ENCODE results near the gene CDH13. TPM values are rescaled to one million over a fixed set of nuclear protein-coding genes. Genes with fewer than 3 reads are reported as not detected.

Gene CDH13
- total RNA-seq, 2 experiments from 2014 or later: not detected

DNA sequence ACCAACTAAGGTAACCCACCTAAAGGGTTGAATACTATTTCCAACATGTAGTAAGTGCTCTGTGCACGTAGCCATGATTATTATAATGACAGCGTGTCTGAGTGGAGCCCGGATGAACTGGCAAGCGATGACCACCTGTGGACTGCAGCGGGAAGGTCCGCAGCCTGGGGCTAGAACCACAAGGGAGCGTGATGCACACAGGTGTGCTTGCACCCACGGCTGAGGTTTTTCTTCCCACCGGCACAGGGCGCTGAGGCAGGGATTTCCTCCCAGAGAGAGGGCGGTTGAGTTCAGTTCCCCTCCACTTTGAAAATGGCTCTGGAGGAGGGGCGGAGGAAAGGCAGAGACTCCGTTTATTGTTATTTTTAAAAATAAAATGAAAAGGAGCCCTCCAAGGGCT, 959.3 kb downstream of the CDH13 start:
- Histone ChIP-seq H3K27ac (ENCODE audit: low read depth, low read length, poor library complexity, severe bottlenecking) (no peak overlapping the region), H3K79me2 (ENCODE audit: insufficient read depth, low read depth, low read length) (no peaks in the 10 kb centered on the region), H2AFZ (ENCODE audit: low read length) (no peak overlapping the region), H3K9me2 (ENCODE audit: insufficient read depth, low read length) (no peaks in the 10 kb centered on the region), H3K4me1 (ENCODE audit: insufficient read depth, low read length, poor library complexity, severe bottlenecking) (no peaks in the 10 kb centered on the region), H4K20me1 (ENCODE audit: insufficient read depth, low read length) (no peaks in the 10 kb centered on the region), H3K4me3 (ENCODE audit: low read depth, low read length, poor library complexity, severe bottlenecking) (no peak overlapping the region), H3K36me3 (ENCODE audit: insufficient read depth, low read length) (no peaks in the 10 kb centered on the region), H3K9me3 (ENCODE audit: low read length) (no peaks in the 10 kb centered on the region), H3K4me2 (ENCODE audit: low read length) (no peak overlapping the region)
- no TSS peak for BruUV-seq (replicated peaks)
- DNase-seq (ENCODE audit: low spot score): no peak
- TF ChIP-seq, protein P1, sequence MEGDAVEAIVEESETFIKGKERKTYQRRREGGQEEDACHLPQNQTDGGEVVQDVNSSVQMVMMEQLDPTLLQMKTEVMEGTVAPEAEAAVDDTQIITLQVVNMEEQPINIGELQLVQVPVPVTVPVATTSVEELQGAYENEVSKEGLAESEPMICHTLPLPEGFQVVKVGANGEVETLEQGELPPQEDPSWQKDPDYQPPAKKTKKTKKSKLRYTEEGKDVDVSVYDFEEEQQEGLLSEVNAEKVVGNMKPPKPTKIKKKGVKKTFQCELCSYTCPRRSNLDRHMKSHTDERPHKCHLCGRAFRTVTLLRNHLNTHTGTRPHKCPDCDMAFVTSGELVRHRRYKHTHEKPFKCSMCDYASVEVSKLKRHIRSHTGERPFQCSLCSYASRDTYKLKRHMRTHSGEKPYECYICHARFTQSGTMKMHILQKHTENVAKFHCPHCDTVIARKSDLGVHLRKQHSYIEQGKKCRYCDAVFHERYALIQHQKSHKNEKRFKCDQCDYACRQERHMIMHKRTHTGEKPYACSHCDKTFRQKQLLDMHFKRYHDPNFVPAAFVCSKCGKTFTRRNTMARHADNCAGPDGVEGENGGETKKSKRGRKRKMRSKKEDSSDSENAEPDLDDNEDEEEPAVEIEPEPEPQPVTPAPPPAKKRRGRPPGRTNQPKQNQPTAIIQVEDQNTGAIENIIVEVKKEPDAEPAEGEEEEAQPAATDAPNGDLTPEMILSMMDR (conservative IDR thresholded peaks at IDR 0.05; ENCODE audit: low read length): no peak
- TF ChIP-seq EZH2phosphoT487 (IDR thresholded peaks at IDR 0.05; ENCODE audit: borderline replicate concordance, low read depth, low read length): no peak
- CTCF ChIA-PET (ENCODE audit: unreplicated experiment): no interaction called here
- intact Hi-C loops (cut with micrococcal nuclease; ENCODE audit: unreplicated experiment): no loop called here
- POLR2A ChIA-PET: no interaction called here

DNA sequence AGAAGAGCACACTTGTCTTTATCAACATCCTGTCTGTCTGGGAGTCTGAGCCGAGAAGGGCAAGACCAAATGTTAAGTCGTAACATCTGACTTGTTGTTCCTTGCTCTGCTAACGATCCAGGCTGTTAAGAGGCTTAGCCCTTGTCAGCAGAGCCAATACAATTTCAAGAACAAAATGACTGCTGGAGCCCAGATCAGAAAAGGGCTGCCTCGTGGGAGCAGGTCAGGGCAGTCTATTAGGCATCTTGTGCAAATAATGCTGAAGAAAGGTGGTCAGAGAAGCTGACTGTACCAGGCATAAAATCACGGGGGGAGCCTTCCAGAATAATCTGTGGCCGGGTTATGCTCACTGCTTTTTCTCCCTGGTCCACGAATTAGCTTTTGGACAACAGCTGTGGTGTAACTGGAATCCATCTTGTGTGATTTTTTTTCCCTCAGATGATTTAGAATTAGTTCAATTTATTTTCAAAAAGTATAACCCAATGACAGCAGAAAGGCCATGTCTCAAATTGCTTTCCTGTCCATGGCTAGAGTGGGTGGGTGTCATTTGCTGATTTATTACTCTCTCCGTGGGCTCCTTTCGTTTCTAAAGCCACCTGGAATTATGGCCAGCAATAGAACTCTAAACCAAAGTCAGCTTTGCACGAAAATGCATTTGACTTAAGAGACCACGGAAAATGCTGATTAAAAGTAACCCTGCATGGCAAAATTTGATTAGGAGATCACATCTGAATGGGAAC, 959.9 kb downstream of the CDH13 start:
- Histone ChIP-seq H3K4me2 (ENCODE audit: low read length) (no peak overlapping the region), H4K20me1 (ENCODE audit: insufficient read depth, low read length) (no peaks in the 10 kb centered on the region), H3K9me3 (ENCODE audit: low read length) (no peaks in the 10 kb centered on the region), H2AFZ (ENCODE audit: low read length) (no peak overlapping the region), H3K4me1 (ENCODE audit: insufficient read depth, low read length, poor library complexity, severe bottlenecking) (no peaks in the 10 kb centered on the region), H3K4me3 (ENCODE audit: low read depth, low read length, poor library complexity, severe bottlenecking) (no peak overlapping the region), H3K27ac (ENCODE audit: low read depth, low read length, poor library complexity, severe bottlenecking) (no peak overlapping the region), H3K79me2 (ENCODE audit: insufficient read depth, low read depth, low read length) (no peaks in the 10 kb centered on the region), H3K36me3 (ENCODE audit: insufficient read depth, low read length) (no peaks in the 10 kb centered on the region), H3K9me2 (ENCODE audit: insufficient read depth, low read length) (no peaks in the 10 kb centered on the region)
- ChIA-PET CTCF (ENCODE audit: unreplicated experiment) (no interaction called here), POLR2A (no interaction called here)
- no peak for DNase-seq (ENCODE audit: low spot score)
- intact Hi-C loops (cut with micrococcal nuclease; ENCODE audit: unreplicated experiment): no loop called here
- no peak for TF ChIP-seq EZH2phosphoT487 (IDR thresholded peaks at IDR 0.05; ENCODE audit: borderline replicate concordance, low read depth, low read length)
- TF ChIP-seq, protein P1 (conservative IDR thresholded peaks at IDR 0.05; ENCODE audit: low read length): no peak
- BruUV-seq (replicated peaks): no TSS peak

DNA sequence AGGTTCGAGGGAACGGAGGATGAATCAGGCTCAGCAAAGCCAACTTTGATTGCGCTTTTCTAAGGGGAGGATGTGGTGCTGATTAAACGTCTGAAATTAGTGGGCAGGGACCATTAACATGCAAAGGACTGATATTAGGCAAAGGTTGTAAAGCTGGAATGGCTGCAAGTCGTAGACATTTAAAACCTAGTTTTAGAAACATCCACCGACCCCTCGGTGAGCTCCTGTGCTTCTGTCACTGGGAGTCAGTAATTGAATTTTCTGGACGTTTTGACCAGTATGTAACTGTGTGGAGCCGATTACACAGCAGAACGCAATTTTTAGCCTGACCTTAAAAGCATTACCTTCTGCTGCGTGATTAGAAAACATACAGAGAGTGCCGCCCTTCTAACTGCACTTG, 960.4 kb downstream of the CDH13 start:
- no peaks in the 10 kb centered on the region for H4K20me1 ChIP-seq (ENCODE audit: insufficient read depth, low read length)
- no peak for TF ChIP-seq EZH2phosphoT487 (IDR thresholded peaks at IDR 0.05; ENCODE audit: borderline replicate concordance, low read depth, low read length)
- TF ChIP-seq, protein P1 (conservative IDR thresholded peaks at IDR 0.05; ENCODE audit: low read length): no peak
- H3K4me1 ChIP-seq (ENCODE audit: insufficient read depth, low read length, poor library complexity, severe bottlenecking): no peaks in the 10 kb centered on the region
- no peak overlapping the region for H3K4me2 ChIP-seq (ENCODE audit: low read length)
- no peak overlapping the region for H3K4me3 ChIP-seq (ENCODE audit: low read depth, low read length, poor library complexity, severe bottlenecking)
- no peak for DNase-seq (ENCODE audit: low spot score)
- BruUV-seq (replicated peaks): no TSS peak
- H3K9me3 ChIP-seq (ENCODE audit: low read length): no peaks in the 10 kb centered on the region
- POLR2A ChIA-PET: interaction anchor here (0.6 kb wide), 1 partner anchor 1119 kb away, joined by 3 read pairs; no protein-coding TSS in a partner anchor
- no peaks in the 10 kb centered on the region for H3K79me2 ChIP-seq (ENCODE audit: insufficient read depth, low read depth, low read length)
- H3K27ac ChIP-seq (ENCODE audit: low read depth, low read length, poor library complexity, severe bottlenecking): no peak overlapping the region
- intact Hi-C loops (cut with micrococcal nuclease; ENCODE audit: unreplicated experiment): no loop called here
- no peaks in the 10 kb centered on the region for H3K36me3 ChIP-seq (ENCODE audit: insufficient read depth, low read length)
- no peaks in the 10 kb centered on the region for H3K9me2 ChIP-seq (ENCODE audit: insufficient read depth, low read length)
- CTCF ChIA-PET (ENCODE audit: unreplicated experiment): no interaction called here
- H2AFZ ChIP-seq (ENCODE audit: low read length): no peak overlapping the region

Data from OCI-LY7 (cell line).